Activated B cell treated with CpG ODN at 0.5 μM for 24 hours (primary cell): Measurements from ENCODE around the gene PLA2G2E. TPM values are rescaled to one million over a fixed set of nuclear protein-coding genes. Genes with fewer than 3 reads are reported as not detected.
"Not testable (repeated sequence)": the region's sequence is repeated elsewhere in the genome, so short reads cannot be mapped to it uniquely, and the experiment has no call there.

Experiments
- ATAC-seq: fragments of 200-7000 bp; cut with Tn5 transposase; one replicate; pipeline ENCODE4 v1.10.0; 2021; ENCODE audit warnings: low read depth, mild to moderate bottlenecking, moderate library complexity
- CTCF ChIA-PET: fragments of 350-600 bp; sonication (Branson Sonifier 250); formaldehyde crosslinking; loops from one replicate; lab custom pipeline; 2021; ENCODE audit warnings: antibody characterized with exemption; lab: Charles Lee
- POLR2A ChIA-PET: fragments of 350-600 bp; sonication (Branson Sonifier 250); formaldehyde crosslinking; loops from one replicate; lab custom pipeline; 2021; ENCODE audit warnings: antibody characterized with exemption; lab: Charles Lee
- DNase-seq: peaks from one replicate; pipeline ENCODE4 v3.0.0; 2022
- H3K27ac Mint-ChIP-seq: one replicate; pipeline ENCODE4 v1.8.0; 2020; ENCODE audit warnings: mixed read lengths
- H3K27me3 Mint-ChIP-seq: one replicate; pipeline ENCODE4 v1.8.0; 2021; ENCODE audit warnings: mixed read lengths
- H3K36me3 Mint-ChIP-seq: one replicate; pipeline ENCODE4 v1.8.0; 2021; ENCODE audit warnings: low read depth, mixed read lengths
- H3K4me1 Mint-ChIP-seq: one replicate; pipeline ENCODE4 v1.8.0; 2021; ENCODE audit warnings: mixed read lengths
- H3K4me3 Mint-ChIP-seq: one replicate; pipeline ENCODE4 v1.8.0; 2020; ENCODE audit warnings: mild to moderate bottlenecking, mixed read lengths
- H3K9me3 Mint-ChIP-seq: one replicate; pipeline ENCODE4 v1.8.0; 2020; ENCODE audit warnings: mixed read lengths
- CTCF ChIP-seq: fragments of 200-600 bp; IDR thresholded peaks from one replicate; pipeline ENCODE4 v1.8.0; 2022; ENCODE audit warnings: antibody characterized with exemption, mild to moderate bottlenecking
- intact Hi-C: fragments of 100-400 bp; cut with micrococcal nuclease; formaldehyde crosslinking; loops from one replicate; pipeline ENCODE4 v1.15.1; 2024
- total RNA-seq: library from RNA; stranded (reverse); gene quantifications from 2 replicates; pipeline ENCODE4 v1.2.3, GENCODE V29; 2022

Gene PLA2G2E
- total RNA-seq, 1 donor from 2014 or later = not detected

- ChIA-PET POLR2A (interaction anchor here (0.6 to 1.4 kb wide), 5 partner anchors 12 to 318 kb away, joined by 3 to 5 read pairs (median 3); no protein-coding TSS in a partner anchor), CTCF (interaction anchor here (1.9 kb wide), 1 partner anchor 34 kb away, joined by 11 read pairs; no protein-coding TSS in a partner anchor)
- DNase-seq = peak; percentile 90
- H3K4me1 Mint-ChIP-seq = peaks cover 30% of the 10 kb centered on the region
- peak within 1 kb of the TSS; percentile 87 for H3K4me3 Mint-ChIP-seq
- peaks cover 5% of the 10 kb centered on the region for H3K27me3 Mint-ChIP-seq
- TF ChIP-seq CTCF = peak; percentile 64
- H3K9me3 Mint-ChIP-seq = no peaks in the 10 kb centered on the region
- intact Hi-C loops = loop anchor here (1.0 to 10.0 kb wide), 3 partner anchors 84 to 612 kb away; partner anchors contain the start of gene TMCO4
- peak within 1 kb of the TSS; percentile 84 for H3K27ac Mint-ChIP-seq
- peak; percentile 96 for ATAC-seq
- peaks cover 9% of the 10 kb centered on the region for H3K36me3 Mint-ChIP-seq
Measured at GRCh38 chr1:19882111-19883071, 41.0 kb downstream of the PLA2G2E start, which contains the start of gene OTUD3. OTUD3 (plus strand) TSS chr1:19882395; CDS start chr1:19882514, 119 bp downstream.

- POLR2A ChIA-PET, H3K27me3 Mint-ChIP-seq, H3K4me3 Mint-ChIP-seq, H3K9me3 Mint-ChIP-seq, H3K27ac Mint-ChIP-seq, CTCF ChIA-PET, H3K36me3 Mint-ChIP-seq, DNase-seq, ATAC-seq: not testable (repeated sequence)
- intact Hi-C loops = loop anchor here (10.0 kb wide), 1 partner anchor 614 kb away; no protein-coding TSS in a partner anchor
- peaks cover 30% of the 10 kb centered on the region for H3K4me1 Mint-ChIP-seq
Measured at GRCh38 chr1:19880841-19881240, 42.6 kb downstream of the PLA2G2E start.

DNA sequence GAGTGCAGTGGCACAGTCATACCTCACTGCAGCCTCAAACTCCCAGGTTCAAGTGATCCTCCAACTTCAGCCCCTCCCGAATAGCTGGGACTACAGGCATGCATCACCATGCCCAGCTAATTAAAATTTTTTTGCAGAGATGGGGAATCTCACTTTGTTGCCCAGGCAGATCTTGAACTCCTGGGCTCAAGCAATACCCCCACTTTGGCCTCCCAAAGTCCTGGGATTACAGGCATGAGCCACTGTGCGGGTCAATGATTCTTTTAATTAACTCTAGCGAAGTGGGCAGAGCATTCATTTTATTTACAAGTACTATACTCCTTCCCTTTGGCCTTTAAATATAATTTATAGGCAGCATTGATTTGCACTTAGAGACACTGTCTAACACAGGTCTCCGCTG lies 43.8 kb downstream of the PLA2G2E start:
- intact Hi-C loops = loop anchor here (10.0 kb wide), 1 partner anchor 615 kb away; no protein-coding TSS in a partner anchor
- H3K9me3 Mint-ChIP-seq = no peaks in the 10 kb centered on the region
- no peak for TF ChIP-seq CTCF
- H3K27me3 Mint-ChIP-seq = peaks cover 7% of the 10 kb centered on the region
- H3K27ac Mint-ChIP-seq = no peak overlapping the region
- DNase-seq = no peak
- ChIA-PET CTCF (no interaction called here), POLR2A (no interaction called here)
- H3K4me3 Mint-ChIP-seq = no peak overlapping the region
- H3K36me3 Mint-ChIP-seq = no peaks in the 10 kb centered on the region
- no peak for ATAC-seq
- H3K4me1 Mint-ChIP-seq = peaks cover 23% of the 10 kb centered on the region

DNA sequence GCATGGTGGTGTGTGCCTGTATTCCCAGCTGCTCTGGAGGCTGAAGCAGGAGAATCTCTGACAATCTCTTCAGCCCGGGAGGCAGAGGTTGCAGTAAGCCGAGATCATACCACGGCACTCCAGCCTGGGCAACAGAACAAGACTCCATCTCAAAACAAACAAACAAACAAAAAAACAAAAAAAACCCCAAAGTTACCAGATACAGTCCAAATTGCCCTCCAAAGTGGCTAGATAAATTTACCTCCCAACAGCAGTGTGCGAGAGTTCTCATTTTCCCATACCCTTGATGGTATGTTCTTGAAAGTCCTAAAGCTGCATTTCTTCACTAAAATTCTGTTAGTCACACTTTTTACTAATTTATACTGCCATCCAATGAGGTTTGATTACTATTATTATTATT lies 44.2 kb downstream of the PLA2G2E start:
- no peak for TF ChIP-seq CTCF
- no peak overlapping the region for H3K27ac Mint-ChIP-seq
- intact Hi-C loops = no loop called here
- ChIA-PET CTCF (no interaction called here), POLR2A (no interaction called here)
- peaks cover 20% of the 10 kb centered on the region for H3K4me1 Mint-ChIP-seq
- peaks cover 7% of the 10 kb centered on the region for H3K27me3 Mint-ChIP-seq
- DNase-seq (no peak), ATAC-seq (no peak)
- no peaks in the 10 kb centered on the region for H3K9me3 Mint-ChIP-seq
- H3K4me3 Mint-ChIP-seq = no peak overlapping the region
- no peaks in the 10 kb centered on the region for H3K36me3 Mint-ChIP-seq

DNA sequence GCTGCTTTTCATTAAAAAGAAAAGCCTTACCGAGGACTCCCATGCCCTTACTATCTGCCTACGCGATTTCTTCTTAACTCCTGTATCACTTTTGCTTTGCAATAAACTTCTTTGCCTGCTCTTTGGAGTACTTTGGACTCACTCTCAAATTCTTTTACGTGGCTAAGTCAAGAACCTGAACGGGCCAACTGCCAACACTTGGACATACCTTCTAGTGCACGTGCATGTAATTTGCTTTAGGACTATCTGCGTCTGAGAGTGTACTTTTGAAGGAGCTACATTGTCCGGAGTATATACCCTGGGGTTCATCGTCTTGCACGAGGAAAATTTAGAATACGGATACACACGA lies 44.8 kb downstream of the PLA2G2E start:
- TF ChIP-seq CTCF = no peak
- intact Hi-C loops = no loop called here
- no peak overlapping the region for H3K4me3 Mint-ChIP-seq
- peaks cover 7% of the 10 kb centered on the region for H3K27me3 Mint-ChIP-seq
- ATAC-seq = no peak
- no peaks in the 10 kb centered on the region for H3K36me3 Mint-ChIP-seq
- H3K4me1 Mint-ChIP-seq = peaks cover 14% of the 10 kb centered on the region
- no peak overlapping the region for H3K27ac Mint-ChIP-seq
- H3K9me3 Mint-ChIP-seq = no peaks in the 10 kb centered on the region
- ChIA-PET POLR2A (no interaction called here), CTCF (no interaction called here)
- DNase-seq = no peak
